Neural cell (in vitro differentiated cells): ENCODE measurements around the gene IL11. TPM values are rescaled to one million over a fixed set of nuclear protein-coding genes. Genes with fewer than 3 reads are reported as not detected.

Experiments used
- H2AFZ ChIP-seq: fragments of 200-600, 300-800 bp; sonication (generic), shearing (Covaris generic); 2 replicates; pipeline ENCODE4 v1.6.0; 2014; ENCODE audit warnings: low read depth, mild to moderate bottlenecking, antibody characterized with exemption, low read length, moderate library complexity
- H3F3A ChIP-seq: fragments of 200-600 bp; shearing (Covaris generic); 2 replicates; pipeline ENCODE4 v1.6.1; 2016; ENCODE audit warnings: mild to moderate bottlenecking, moderate library complexity, mixed read lengths, antibody characterized with exemption, low read length; ENCODE audit not compliant: insufficient read depth, poor library complexity, severe bottlenecking
- H3K27ac ChIP-seq: fragments of 200-600, 300-800 bp; sonication (generic), shearing (Covaris generic); 2 replicates; pipeline ENCODE4 v1.5.1; 2014; ENCODE audit warnings: mild to moderate bottlenecking, low read length, moderate library complexity
- H3K27me3 ChIP-seq: fragments of 300-800, 200-600 bp; sonication (generic), shearing (Covaris generic); 2 replicates; pipeline ENCODE4 v1.6.0; 2014; ENCODE audit warnings: mild to moderate bottlenecking, low read depth, low read length, moderate library complexity; ENCODE audit not compliant: insufficient read depth
- H3K36me3 ChIP-seq: fragments of 300-800, 200-600 bp; sonication (generic), shearing (Covaris generic); 2 replicates; pipeline ENCODE4 v1.5.1; 2014; ENCODE audit warnings: mild to moderate bottlenecking, antibody characterized with exemption, low read length, moderate library complexity; ENCODE audit not compliant: insufficient read depth
- H3K4me2 ChIP-seq: fragments of 300-800, 200-600 bp; sonication (generic), shearing (Covaris generic); 2 replicates; pipeline ENCODE4 v1.6.0; 2014; ENCODE audit warnings: mild to moderate bottlenecking, low read length
- H3K4me3 ChIP-seq: fragments of 300-800, 200-600 bp; sonication (generic), shearing (Covaris generic); 2 replicates; pipeline ENCODE4 v1.5.1; 2014; ENCODE audit warnings: mild to moderate bottlenecking, low read length, moderate library complexity
- H3K79me2 ChIP-seq: fragments of 200-600 bp; shearing (Covaris generic); replicated peaks from 2 replicates; pipeline ENCODE4 v1.6.0; 2014; ENCODE audit warnings: mild to moderate bottlenecking, low read length, moderate library complexity; ENCODE audit not compliant: insufficient read depth
- H3K9ac ChIP-seq: fragments of 300-800, 200-600 bp; sonication (generic), shearing (Covaris generic); 2 replicates; pipeline ENCODE4 v1.6.1; 2016; ENCODE audit warnings: mild to moderate bottlenecking, low read length, mixed read lengths
- H3K9me2 ChIP-seq: fragments of 200-600 bp; shearing (Covaris generic); 2 replicates; pipeline ENCODE4 v1.6.1; 2016; ENCODE audit warnings: mild to moderate bottlenecking, low read length, mixed read lengths; ENCODE audit not compliant: insufficient read depth
- H3K9me3 ChIP-seq: fragments of 200-600, 300-800 bp; sonication (generic), shearing (Covaris generic); 2 replicates; pipeline ENCODE4 v1.6.1; 2016; ENCODE audit warnings: mild to moderate bottlenecking, mixed run types, low read length, moderate library complexity, mixed read lengths
- H4K20me1 ChIP-seq: fragments of 200-600 bp; shearing (Covaris generic); 2 replicates; pipeline ENCODE4 v1.6.1; 2016; ENCODE audit warnings: mild to moderate bottlenecking, mixed run types; ENCODE audit not compliant: insufficient read depth
- CTCF ChIP-seq: fragments of 450-650 bp; IDR thresholded peaks from 2 replicates; pipeline ENCODE4 v1.5.1; 2014; ENCODE audit warnings: antibody characterized with exemption, mild to moderate bottlenecking, moderate library complexity; ENCODE audit not compliant: poor library complexity, severe bottlenecking
- EP300 ChIP-seq: fragments of 450-650 bp; conservative IDR thresholded peaks from 2 replicates; pipeline ENCODE4 v1.6.1; 2014; ENCODE audit warnings: antibody characterized with exemption, mild to moderate bottlenecking, moderate library complexity; ENCODE audit not compliant: poor library complexity, severe bottlenecking
- EZH2 ChIP-seq: fragments of 200-600, 300-800 bp; shearing (Covaris generic), sonication (generic); IDR thresholded peaks from 2 replicates; pipeline ENCODE4 v1.6.1; 2014; ENCODE audit warnings: antibody characterized with exemption, low read length, borderline replicate concordance, mild to moderate bottlenecking; ENCODE audit not compliant: insufficient read depth, poor library complexity, severe bottlenecking
- MXI1 ChIP-seq: fragments of 450-650 bp; conservative IDR thresholded peaks from 2 replicates; pipeline ENCODE4 v1.6.1; 2014; ENCODE audit warnings: antibody characterized with exemption, mild to moderate bottlenecking; ENCODE audit not compliant: poor library complexity, severe bottlenecking
- POLR2AphosphoS5 ChIP-seq: IDR thresholded peaks from 2 replicates; pipeline ENCODE4 v1.6.1; 2012
- RAD21 ChIP-seq: fragments of 450-650 bp; conservative IDR thresholded peaks from 2 replicates; pipeline ENCODE4 v1.6.1; 2014; ENCODE audit warnings: antibody characterized with exemption, mild to moderate bottlenecking, moderate library complexity
- SMC3 ChIP-seq: fragments of 450-650 bp; conservative IDR thresholded peaks from 2 replicates; pipeline ENCODE4 v1.6.1; 2014; ENCODE audit warnings: antibody characterized with exemption, mild to moderate bottlenecking, moderate library complexity; ENCODE audit not compliant: poor library complexity
- TAF1 ChIP-seq: IDR thresholded peaks from 2 replicates; pipeline ENCODE4 v1.6.1; 2012; ENCODE audit warnings: low read depth
- polyA plus RNA-seq: library from polyadenylated mRNA; depleted of rRNA; stranded (reverse); fragments of >200 nt; gene quantifications from 2 replicates; pipeline ENCODE4 v1.2.3, GENCODE V29; 2014
- TF ChIP-seq, protein P1 (sequence below): IDR thresholded peaks from 2 replicates; pipeline ENCODE4 v1.6.1; 2012; ENCODE audit warnings: borderline replicate concordance

IL11 gene
- polyA plus RNA-seq, 1 donor from 2014 or later: 0.62 TPM

DNA sequence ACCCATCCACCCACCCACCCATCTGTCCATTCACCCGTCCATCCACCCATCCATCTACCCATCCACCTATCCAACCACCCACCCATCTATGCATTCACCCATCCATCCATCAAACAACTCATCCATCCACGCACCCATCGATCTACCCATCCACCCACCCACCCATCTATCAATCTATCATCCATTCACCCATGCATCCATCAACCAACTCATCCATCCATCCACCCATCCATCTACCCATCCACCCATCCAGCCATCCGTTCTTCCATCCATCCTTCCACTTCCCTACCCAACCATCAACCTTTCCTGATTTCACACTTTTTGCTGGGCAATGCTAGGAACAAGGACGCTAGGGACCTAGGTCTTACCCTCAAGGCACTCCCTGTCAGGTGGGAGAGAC lies 11.8 kb upstream of the IL11 start:
- H2AFZ ChIP-seq: no peak overlapping the region
- no peak overlapping the region for H3K4me3 ChIP-seq
- TF ChIP-seq EZH2 (no peak), MXI1 (no peak)
- no peak overlapping the region for H3K9ac ChIP-seq
- no peaks in the 10 kb centered on the region for H3F3A ChIP-seq
- H3K9me3 ChIP-seq: no peaks in the 10 kb centered on the region
- peaks cover 11% of the 10 kb centered on the region for H3K79me2 ChIP-seq
- no peak overlapping the region for H3K27ac ChIP-seq
- H3K27me3 ChIP-seq: peaks cover 3% of the 10 kb centered on the region
- no peaks in the 10 kb centered on the region for H3K36me3 ChIP-seq
- no peaks in the 10 kb centered on the region for H3K9me2 ChIP-seq
- H4K20me1 ChIP-seq: peaks cover 7% of the 10 kb centered on the region
- no peak overlapping the region for H3K4me2 ChIP-seq

DNA sequence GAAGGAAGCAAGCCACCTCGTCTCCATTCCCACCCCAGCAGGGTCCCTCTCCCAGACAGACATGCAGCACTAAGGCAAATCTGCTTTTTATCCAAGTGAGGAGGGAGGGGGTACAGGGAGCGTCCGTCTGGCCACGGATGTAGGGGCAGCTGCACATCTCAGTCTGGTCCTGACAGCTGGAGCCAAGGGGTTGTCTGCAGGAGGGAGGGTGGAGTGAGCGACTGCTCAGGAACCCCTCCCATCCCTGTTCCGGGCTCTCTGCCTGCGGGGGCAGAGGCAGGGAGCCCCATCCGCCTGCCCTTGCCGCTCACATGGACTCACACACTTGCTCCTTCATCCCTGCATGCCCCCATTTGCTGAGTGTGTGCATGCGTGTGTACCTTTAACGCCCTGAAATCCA lies 8.9 kb upstream of the IL11 start:
- Histone ChIP-seq H3K79me2 (no peaks in the 10 kb centered on the region), H3K9me2 (no peaks in the 10 kb centered on the region), H3K4me3 (no peak overlapping the region), H3F3A (no peaks in the 10 kb centered on the region), H3K4me2 (no peak overlapping the region), H3K9me3 (no peaks in the 10 kb centered on the region), H2AFZ (no peak overlapping the region), H3K27me3 (peaks cover 3% of the 10 kb centered on the region), H4K20me1 (no peaks in the 10 kb centered on the region), H3K9ac (no peak overlapping the region), H3K27ac (no peak overlapping the region), H3K36me3 (no peaks in the 10 kb centered on the region)
- TF ChIP-seq EP300 (no peak), SMC3 (no peak), POLR2AphosphoS5 (no peak)

- Histone ChIP-seq H3K79me2 (no peaks in the 10 kb centered on the region), H3K27me3 (peaks cover 3% of the 10 kb centered on the region), H3K4me3 (no peak overlapping the region), H3K9me2 (no peaks in the 10 kb centered on the region), H3K9me3 (no peaks in the 10 kb centered on the region), H3K36me3 (no peaks in the 10 kb centered on the region), H3F3A (no peaks in the 10 kb centered on the region), H2AFZ (no peak overlapping the region), H4K20me1 (no peaks in the 10 kb centered on the region), H3K4me2 (no peak overlapping the region), H3K27ac (no peak overlapping the region), H3K9ac (no peak overlapping the region)
- TF ChIP-seq SMC3 (no peak), EP300 (no peak), TAF1 (no peak), MXI1 (no peak), POLR2AphosphoS5 (no peak), RAD21 (no peak), CTCF (no peak), EZH2 (no peak)
- TF ChIP-seq, protein P1, sequence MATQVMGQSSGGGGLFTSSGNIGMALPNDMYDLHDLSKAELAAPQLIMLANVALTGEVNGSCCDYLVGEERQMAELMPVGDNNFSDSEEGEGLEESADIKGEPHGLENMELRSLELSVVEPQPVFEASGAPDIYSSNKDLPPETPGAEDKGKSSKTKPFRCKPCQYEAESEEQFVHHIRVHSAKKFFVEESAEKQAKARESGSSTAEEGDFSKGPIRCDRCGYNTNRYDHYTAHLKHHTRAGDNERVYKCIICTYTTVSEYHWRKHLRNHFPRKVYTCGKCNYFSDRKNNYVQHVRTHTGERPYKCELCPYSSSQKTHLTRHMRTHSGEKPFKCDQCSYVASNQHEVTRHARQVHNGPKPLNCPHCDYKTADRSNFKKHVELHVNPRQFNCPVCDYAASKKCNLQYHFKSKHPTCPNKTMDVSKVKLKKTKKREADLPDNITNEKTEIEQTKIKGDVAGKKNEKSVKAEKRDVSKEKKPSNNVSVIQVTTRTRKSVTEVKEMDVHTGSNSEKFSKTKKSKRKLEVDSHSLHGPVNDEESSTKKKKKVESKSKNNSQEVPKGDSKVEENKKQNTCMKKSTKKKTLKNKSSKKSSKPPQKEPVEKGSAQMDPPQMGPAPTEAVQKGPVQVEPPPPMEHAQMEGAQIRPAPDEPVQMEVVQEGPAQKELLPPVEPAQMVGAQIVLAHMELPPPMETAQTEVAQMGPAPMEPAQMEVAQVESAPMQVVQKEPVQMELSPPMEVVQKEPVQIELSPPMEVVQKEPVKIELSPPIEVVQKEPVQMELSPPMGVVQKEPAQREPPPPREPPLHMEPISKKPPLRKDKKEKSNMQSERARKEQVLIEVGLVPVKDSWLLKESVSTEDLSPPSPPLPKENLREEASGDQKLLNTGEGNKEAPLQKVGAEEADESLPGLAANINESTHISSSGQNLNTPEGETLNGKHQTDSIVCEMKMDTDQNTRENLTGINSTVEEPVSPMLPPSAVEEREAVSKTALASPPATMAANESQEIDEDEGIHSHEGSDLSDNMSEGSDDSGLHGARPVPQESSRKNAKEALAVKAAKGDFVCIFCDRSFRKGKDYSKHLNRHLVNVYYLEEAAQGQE: no peak
These were observed 7.3 kb upstream of the IL11 start for GRCh38 chr19:55377356-55378131.
